Stimulated activated naive B cell treated with anti-CD40 and anti-IgM and Interleukin-4, amounts not matched to agents 10 μg/mL and 1 μg/mL and 100 μg/mL, for 72 hours (primary cell): Measurements from ENCODE around the gene MYPOP.

Experiments
- ATAC-seq, 2 donors: fragments of 150-1000 bp; cut with Tn5 transposase; replicated peaks; 2 replicates each; pipeline ENCODE4 v1.10.0; 2021; ENCODE audit warnings: moderate library complexity in 1 of 2
- DNase-seq: peaks from one replicate; pipeline ENCODE4 v3.0.0; 2021
- H3K27ac Mint-ChIP-seq: one replicate; pipeline ENCODE4 v1.8.0; 2022; ENCODE audit warnings: mild to moderate bottlenecking, mixed read lengths
- H3K27me3 Mint-ChIP-seq, 2 donors: one replicate each; pipeline ENCODE4 v1.8.0; 2022; ENCODE audit warnings: mixed read lengths in 2 of 2
- H3K36me3 Mint-ChIP-seq, 2 donors: one replicate each; pipeline ENCODE4 v1.8.0; 2022; ENCODE audit warnings: mixed read lengths in 2 of 2, mild to moderate bottlenecking in 1 of 2
- H3K4me1 Mint-ChIP-seq, 2 donors: one replicate each; pipeline ENCODE4 v1.8.0; 2022; ENCODE audit warnings: mixed read lengths in 2 of 2, mild to moderate bottlenecking in 1 of 2
- H3K4me3 Mint-ChIP-seq, 2 donors: one replicate each; pipeline ENCODE4 v1.8.0; 2022; ENCODE audit warnings: mild to moderate bottlenecking in 2 of 2, mixed read lengths in 2 of 2, moderate library complexity in 1 of 2
- H3K9me3 Mint-ChIP-seq, 2 donors: one replicate each; pipeline ENCODE4 v1.8.0; 2022; ENCODE audit warnings: mixed read lengths in 2 of 2, mild to moderate bottlenecking in 1 of 2

MYPOP gene

GRCh38 chr19:45901912-45902650 lies at the start of gene MYPOP:
MYPOP (minus strand) TSS chr19:45902613; CDS start chr19:45901773, 840 bp downstream.
- Mint-ChIP-seq H3K27ac (peak within 1 kb of the TSS; percentile 94), H3K27me3 (peaks cover 6 to 15% of the 10 kb centered on the region in 2 donors), H3K9me3 (no peaks in the 10 kb centered on the region), H3K36me3 (peaks cover 7 to 19% of the 10 kb centered on the region in 2 donors), H3K4me3 (peak within 1 kb of the TSS; percentile 92 to 97), H3K4me1 (peaks cover 17 to 45% of the 10 kb centered on the region in 2 donors)
- DNase-seq: no peak
- peak; percentile 0 to 5 for ATAC-seq

GRCh38 chr19:45947926-45948325 lies 45.5 kb upstream of the MYPOP start:
- DNase-seq (no peak), ATAC-seq (no peak)
- no peak overlapping the region for H3K27ac Mint-ChIP-seq
- H3K36me3 Mint-ChIP-seq: no peaks in the 10 kb centered on the region
- H3K27me3 Mint-ChIP-seq: peaks cover 6 to 47% of the 10 kb centered on the region in 2 donors
- peaks cover 0 to 2% of the 10 kb centered on the region in 2 donors for H3K9me3 Mint-ChIP-seq
- H3K4me3 Mint-ChIP-seq: no peak overlapping the region
- peaks cover 0 to 6% of the 10 kb centered on the region in 2 donors for H3K4me1 Mint-ChIP-seq

- ATAC-seq (no peak), DNase-seq (no peak)
- peaks cover 44 to 74% of the 10 kb centered on the region in 2 donors for H3K27me3 Mint-ChIP-seq
- H3K4me3 Mint-ChIP-seq: no peak overlapping the region
- H3K36me3 Mint-ChIP-seq: no peaks in the 10 kb centered on the region
- H3K27ac Mint-ChIP-seq: no peak overlapping the region
- H3K4me1 Mint-ChIP-seq: no peaks in the 10 kb centered on the region
- H3K9me3 Mint-ChIP-seq: peaks cover 0 to 5% of the 10 kb centered on the region in 2 donors
These were observed 38.0 kb upstream of the MYPOP start for GRCh38 chr19:45940515-45940805.

GRCh38 chr19:45939792-45940514 lies 37.5 kb upstream of the MYPOP start:
- Mint-ChIP-seq H3K27ac (no peak overlapping the region), H3K4me1 (no peaks in the 10 kb centered on the region), H3K36me3 (no peaks in the 10 kb centered on the region), H3K4me3 (no peak overlapping the region), H3K27me3 (peaks cover 48 to 79% of the 10 kb centered on the region in 2 donors), H3K9me3 (peaks cover 0 to 5% of the 10 kb centered on the region in 2 donors)
- no peak for DNase-seq
- ATAC-seq: no peak

GRCh38 chr19:45938733-45939319 lies 36.4 kb upstream of the MYPOP start:
- Mint-ChIP-seq H3K9me3 (peaks cover 0 to 5% of the 10 kb centered on the region in 2 donors), H3K36me3 (no peaks in the 10 kb centered on the region)
- ATAC-seq: no peak

GRCh38 chr19:45935267-45935666 lies 32.9 kb upstream of the MYPOP start:
- Mint-ChIP-seq H3K36me3 (no peaks in the 10 kb centered on the region), H3K9me3 (peaks cover 0 to 5% of the 10 kb centered on the region in 2 donors), H3K4me1 (no peaks in the 10 kb centered on the region), H3K4me3 (no peak overlapping the region), H3K27ac (no peak overlapping the region), H3K27me3 (peaks cover 63 to 90% of the 10 kb centered on the region in 2 donors)
- DNase-seq: no peak
- no peak for ATAC-seq

More at GRCh38 chr19:45938733-45939319, 36.4 kb upstream of the MYPOP start:
- DNase-seq: no peak
- H3K27me3 Mint-ChIP-seq: peaks cover 60 to 85% of the 10 kb centered on the region in 2 donors
- H3K4me1 Mint-ChIP-seq: no peaks in the 10 kb centered on the region
- no peak overlapping the region for H3K4me3 Mint-ChIP-seq
- no peak overlapping the region for H3K27ac Mint-ChIP-seq

GRCh38 chr19:45934551-45935230 lies 32.3 kb upstream of the MYPOP start:
- no peaks in the 10 kb centered on the region for H3K4me1 Mint-ChIP-seq
- H3K9me3 Mint-ChIP-seq: peaks cover 0 to 5% of the 10 kb centered on the region in 2 donors
- no peak overlapping the region for H3K4me3 Mint-ChIP-seq
- ATAC-seq: no peak
- H3K27ac Mint-ChIP-seq: no peak overlapping the region
- no peaks in the 10 kb centered on the region for H3K36me3 Mint-ChIP-seq
- DNase-seq: no peak
- peaks cover 62 to 93% of the 10 kb centered on the region in 2 donors for H3K27me3 Mint-ChIP-seq

- Mint-ChIP-seq H3K4me1 (no peaks in the 10 kb centered on the region), H3K27ac (no peak overlapping the region), H3K36me3 (no peaks in the 10 kb centered on the region), H3K27me3 (peaks cover 58 to 92% of the 10 kb centered on the region in 2 donors), H3K9me3 (peaks cover 0 to 1% of the 10 kb centered on the region in 2 donors), H3K4me3 (no peak overlapping the region)
- ATAC-seq (no peak), DNase-seq (no peak)
These were observed 31.3 kb upstream of the MYPOP start for GRCh38 chr19:45933759-45934158.

GRCh38 chr19:45931055-45931454 lies 28.6 kb upstream of the MYPOP start:
- H3K9me3 Mint-ChIP-seq: peaks cover 0 to 2% of the 10 kb centered on the region in 2 donors
- H3K27ac Mint-ChIP-seq: no peak overlapping the region
- ATAC-seq (no peak), DNase-seq (no peak)
- H3K27me3 Mint-ChIP-seq: peaks cover 37 to 65% of the 10 kb centered on the region in 2 donors
- H3K4me3 Mint-ChIP-seq: no peak overlapping the region
- H3K4me1 Mint-ChIP-seq: peaks cover 8 to 14% of the 10 kb centered on the region in 2 donors
- no peaks in the 10 kb centered on the region for H3K36me3 Mint-ChIP-seq

GRCh38 chr19:45929247-45929646 lies 26.8 kb upstream of the MYPOP start:
- no peak overlapping the region for H3K4me3 Mint-ChIP-seq
- ATAC-seq: no peak
- H3K36me3 Mint-ChIP-seq: no peaks in the 10 kb centered on the region
- H3K27me3 Mint-ChIP-seq: peaks cover 20 to 46% of the 10 kb centered on the region in 2 donors
- no peak overlapping the region for H3K27ac Mint-ChIP-seq
- H3K9me3 Mint-ChIP-seq: peaks cover 0 to 2% of the 10 kb centered on the region in 2 donors
- H3K4me1 Mint-ChIP-seq: peaks cover 8 to 14% of the 10 kb centered on the region in 2 donors
- DNase-seq: no peak

- peaks cover 14 to 31% of the 10 kb centered on the region in 2 donors for H3K27me3 Mint-ChIP-seq
- H3K27ac Mint-ChIP-seq: no peak overlapping the region
- H3K36me3 Mint-ChIP-seq: no peaks in the 10 kb centered on the region
- H3K4me3 Mint-ChIP-seq: peak overlapping the region; percentile 33 to 38
- peak; percentile 80 for DNase-seq
- H3K4me1 Mint-ChIP-seq: peaks cover 8 to 14% of the 10 kb centered on the region in 2 donors
- peak; percentile 98 to 100 for ATAC-seq
- H3K9me3 Mint-ChIP-seq: peaks cover 0 to 2% of the 10 kb centered on the region in 2 donors
These were observed 25.3 kb upstream of the MYPOP start for GRCh38 chr19:45927565-45928261.

GRCh38 chr19:45924891-45925447 lies 22.6 kb upstream of the MYPOP start:
- no peak overlapping the region for H3K27ac Mint-ChIP-seq
- H3K36me3 Mint-ChIP-seq: no peaks in the 10 kb centered on the region
- peaks cover 0 to 2% of the 10 kb centered on the region in 2 donors for H3K9me3 Mint-ChIP-seq
- ATAC-seq (no peak), DNase-seq (no peak)
- peaks cover 8 to 14% of the 10 kb centered on the region in 2 donors for H3K4me1 Mint-ChIP-seq
- no peak overlapping the region for H3K4me3 Mint-ChIP-seq
- peaks cover 10 to 17% of the 10 kb centered on the region in 2 donors for H3K27me3 Mint-ChIP-seq

- ATAC-seq (peak; percentile 39 to 48), DNase-seq (no peak)
- Mint-ChIP-seq H3K36me3 (no peaks in the 10 kb centered on the region), H3K4me1 (peaks cover 2 to 4% of the 10 kb centered on the region in 2 donors), H3K9me3 (peaks cover 0 to 2% of the 10 kb centered on the region in 2 donors), H3K4me3 (no peak overlapping the region), H3K27ac (no peak overlapping the region), H3K27me3 (peaks cover 20 to 22% of the 10 kb centered on the region in 2 donors)
These were observed 19.9 kb upstream of the MYPOP start for GRCh38 chr19:45922281-45922680.
